ENCODE results near the gene NMS.
"Not testable (repeated sequence)": the region's sequence is repeated elsewhere in the genome, so short reads cannot be mapped to it uniquely, and the experiment has no call there.

Gene NMS

GRCh38 chr2:100470182-100470581, at the start of gene NMS:
NMS (plus strand) TSS chr2:100470482; CDS start chr2:100470489, 7 bp downstream.
- FAIRE-seq: no peak

GRCh38 chr2:100422320-100423055, 47.8 kb upstream of the NMS start:
- FAIRE-seq: no peak

GRCh38 chr2:100423631-100424030, 46.7 kb upstream of the NMS start:
- no peak for FAIRE-seq

GRCh38 chr2:100424277-100424875, 45.9 kb upstream of the NMS start:
- FAIRE-seq: no peak

GRCh38 chr2:100425107-100425506, 45.2 kb upstream of the NMS start:
- FAIRE-seq: no peak

GRCh38 chr2:100425573-100426383, 44.5 kb upstream of the NMS start:
- no peak for FAIRE-seq

- FAIRE-seq: no peak
Observed at GRCh38 chr2:100426384-100426720, 43.9 kb upstream of the NMS start.

GRCh38 chr2:100427111-100427510, 43.2 kb upstream of the NMS start:
- FAIRE-seq: no peak

GRCh38 chr2:100427627-100428258, 42.5 kb upstream of the NMS start:
- no peak for FAIRE-seq

- no peak for FAIRE-seq
Observed at GRCh38 chr2:100429726-100430125, 40.6 kb upstream of the NMS start.

- no peak for FAIRE-seq
Observed at GRCh38 chr2:100437751-100438150, 32.5 kb upstream of the NMS start.

- no peak for FAIRE-seq
Observed at GRCh38 chr2:100446696-100447095, 23.6 kb upstream of the NMS start.

- no peak for FAIRE-seq
Observed at GRCh38 chr2:100451092-100451491, 19.2 kb upstream of the NMS start.

- no peak for FAIRE-seq
Observed at GRCh38 chr2:100451734-100452133, 18.5 kb upstream of the NMS start.

- no peak for FAIRE-seq
Observed at GRCh38 chr2:100453853-100454252, 16.4 kb upstream of the NMS start.

GRCh38 chr2:100456357-100456756, 13.9 kb upstream of the NMS start:
- not testable (repeated sequence) for FAIRE-seq

GRCh38 chr2:100460904-100461530, 9.3 kb upstream of the NMS start:
- no peak for FAIRE-seq

GRCh38 chr2:100470898-100471514, 724 bp downstream of the NMS start:
- FAIRE-seq: no peak

- no peak for FAIRE-seq
Observed at GRCh38 chr2:100476606-100477005, 6.3 kb downstream of the NMS start.

GRCh38 chr2:100482741-100483140, 12.5 kb downstream of the NMS start:
- no peak for FAIRE-seq

- no peak for FAIRE-seq
Observed at GRCh38 chr2:100483895-100484294, 13.6 kb downstream of the NMS start.

GRCh38 chr2:100484390-100484789, 14.1 kb downstream of the NMS start:
- no peak for FAIRE-seq
